Fibroblast of lung (primary cell): ENCODE measurements around the gene TSPAN2.

Experiments
- CTCF ChIP-seq, 2 donors: IDR thresholded peaks in 1 of 2; conservative IDR thresholded peaks in 1 of 2; 1 replicate in 1 of 2; 2 replicates in 1 of 2; pipeline ENCODE4 v1.5.1; 2011 to 2012; ENCODE audit warnings: low read length in 2 of 2, control low read depth in 1 of 2, inconsistent platforms in 1 of 2, low read depth in 1 of 2, mild to moderate bottlenecking in 1 of 2
- EZH2 ChIP-seq: IDR thresholded peaks from 2 replicates; pipeline ENCODE4 v1.5.1; 2012; ENCODE audit warnings: low read length, control low read depth, mild to moderate bottlenecking; ENCODE audit errors: missing control alignments

- TF ChIP-seq CTCF (conservative IDR thresholded peaks at IDR 0.05 in 1 of 2, IDR thresholded peaks at IDR 0.05 in 1 of 2; ENCODE audit: low read depth in 1 of 2, low read length in 2 of 2), result peak; percentile 38 to 42
- no peak for TF ChIP-seq EZH2
These were observed at the start of gene TSPAN2 for GRCh38 chr1:115089420-115090185.
